Measurements from ENCODE around the gene TOM1L2.

DNA sequence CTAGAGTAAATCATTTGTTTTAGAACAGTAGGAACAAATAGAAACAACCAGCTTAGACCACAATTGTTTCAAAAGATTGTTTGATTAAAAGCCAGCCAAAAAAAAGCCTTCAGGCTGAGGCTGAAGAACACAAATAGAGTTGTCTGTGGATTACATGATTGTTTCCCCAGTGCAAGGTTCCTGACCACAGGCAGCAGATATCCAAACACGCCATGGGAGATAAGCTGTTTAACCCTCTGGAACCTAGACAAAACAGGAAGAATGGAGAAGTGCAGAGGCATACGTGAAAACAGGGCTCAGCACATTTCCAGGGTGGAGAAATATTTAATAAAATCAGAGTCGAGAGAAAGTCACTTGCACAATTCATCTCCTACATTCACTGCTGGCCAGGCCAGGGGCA, 45.8 kb upstream of the TOM1L2 start:
- TF ChIP-seq, protein P1, sequence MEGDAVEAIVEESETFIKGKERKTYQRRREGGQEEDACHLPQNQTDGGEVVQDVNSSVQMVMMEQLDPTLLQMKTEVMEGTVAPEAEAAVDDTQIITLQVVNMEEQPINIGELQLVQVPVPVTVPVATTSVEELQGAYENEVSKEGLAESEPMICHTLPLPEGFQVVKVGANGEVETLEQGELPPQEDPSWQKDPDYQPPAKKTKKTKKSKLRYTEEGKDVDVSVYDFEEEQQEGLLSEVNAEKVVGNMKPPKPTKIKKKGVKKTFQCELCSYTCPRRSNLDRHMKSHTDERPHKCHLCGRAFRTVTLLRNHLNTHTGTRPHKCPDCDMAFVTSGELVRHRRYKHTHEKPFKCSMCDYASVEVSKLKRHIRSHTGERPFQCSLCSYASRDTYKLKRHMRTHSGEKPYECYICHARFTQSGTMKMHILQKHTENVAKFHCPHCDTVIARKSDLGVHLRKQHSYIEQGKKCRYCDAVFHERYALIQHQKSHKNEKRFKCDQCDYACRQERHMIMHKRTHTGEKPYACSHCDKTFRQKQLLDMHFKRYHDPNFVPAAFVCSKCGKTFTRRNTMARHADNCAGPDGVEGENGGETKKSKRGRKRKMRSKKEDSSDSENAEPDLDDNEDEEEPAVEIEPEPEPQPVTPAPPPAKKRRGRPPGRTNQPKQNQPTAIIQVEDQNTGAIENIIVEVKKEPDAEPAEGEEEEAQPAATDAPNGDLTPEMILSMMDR (IDR thresholded peaks at IDR 0.05), result no peak
- no peak for TF ChIP-seq POLR2A (IDR thresholded peaks at IDR 0.05)
- no peak for TF ChIP-seq POLR2AphosphoS5 (IDR thresholded peaks at IDR 0.05; ENCODE audit: insufficient read depth in 1 of 2, low read depth in 1 of 2)
